ENCODE measurements around the gene WDR72. TPM values are rescaled to one million over a fixed set of nuclear protein-coding genes. Genes with fewer than 3 reads are reported as not detected.
"Not testable (repeated sequence)": the region's sequence is repeated elsewhere in the genome, so short reads cannot be mapped to it uniquely, and the experiment has no call there.

The WDR72 gene
- total RNA-seq, 1 donor from 2014 or later = not detected

DNA sequence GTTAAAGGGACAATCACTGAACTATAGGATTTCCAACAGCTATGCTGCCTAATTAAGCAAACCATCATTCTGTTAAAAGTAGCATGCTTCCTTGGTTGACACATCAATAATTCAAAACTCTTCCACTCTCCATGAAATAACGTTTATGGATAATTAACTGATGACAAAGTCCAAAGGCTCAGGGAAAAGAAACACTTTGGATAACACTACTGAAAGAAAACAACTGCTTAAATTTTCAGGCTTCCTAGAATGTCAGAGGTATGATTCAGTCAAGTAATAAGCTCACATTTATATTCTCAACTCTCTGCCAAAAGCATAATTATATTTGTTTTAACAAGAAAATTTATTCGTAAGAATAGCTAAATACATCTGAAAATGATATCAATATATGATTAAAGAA is 49.6 kb downstream of the WDR72 start:
- no peak for DNase-seq (ENCODE audit: low read depth, low spot score)

DNA sequence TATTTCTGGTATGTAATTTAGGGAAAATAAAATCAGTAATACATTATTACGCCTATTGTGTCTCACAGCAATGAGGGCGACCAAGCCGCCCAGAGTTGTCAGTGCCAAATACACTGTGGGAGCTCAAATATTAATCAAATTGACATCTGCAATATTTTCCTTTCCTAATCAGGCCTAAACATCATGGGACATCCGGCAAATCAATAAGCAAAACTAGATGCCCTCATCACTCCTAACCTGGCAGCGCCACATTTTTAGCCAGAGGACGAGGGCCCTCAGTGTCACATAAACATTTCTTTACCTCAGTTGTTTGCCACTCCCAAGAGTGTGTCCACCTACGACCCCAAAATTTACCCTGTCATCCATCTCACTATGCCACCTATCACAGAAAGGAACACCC is 64.1 kb downstream of the WDR72 start:
- no peak for DNase-seq (ENCODE audit: low read depth, low spot score)

DNA sequence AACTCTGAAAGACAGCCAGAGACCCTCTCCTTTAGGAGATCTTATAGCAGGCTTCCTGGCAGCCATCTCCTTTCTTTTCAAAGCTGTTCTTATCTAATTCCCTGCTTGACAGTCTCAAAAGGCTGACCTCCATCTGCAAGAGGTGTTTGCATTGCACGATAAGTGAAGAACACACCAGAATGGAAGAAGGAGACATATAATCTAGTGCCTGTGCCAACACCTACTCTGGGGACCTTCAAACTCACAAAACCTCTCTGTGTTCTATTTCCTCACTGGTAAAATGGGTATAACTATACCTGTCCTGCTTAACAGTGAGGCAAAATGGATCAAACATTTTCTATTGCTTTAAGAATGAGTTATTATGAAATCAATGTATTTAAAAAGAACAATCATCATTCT is 65.0 kb downstream of the WDR72 start:
- DNase-seq (ENCODE audit: low read depth, low spot score) = no peak

DNA sequence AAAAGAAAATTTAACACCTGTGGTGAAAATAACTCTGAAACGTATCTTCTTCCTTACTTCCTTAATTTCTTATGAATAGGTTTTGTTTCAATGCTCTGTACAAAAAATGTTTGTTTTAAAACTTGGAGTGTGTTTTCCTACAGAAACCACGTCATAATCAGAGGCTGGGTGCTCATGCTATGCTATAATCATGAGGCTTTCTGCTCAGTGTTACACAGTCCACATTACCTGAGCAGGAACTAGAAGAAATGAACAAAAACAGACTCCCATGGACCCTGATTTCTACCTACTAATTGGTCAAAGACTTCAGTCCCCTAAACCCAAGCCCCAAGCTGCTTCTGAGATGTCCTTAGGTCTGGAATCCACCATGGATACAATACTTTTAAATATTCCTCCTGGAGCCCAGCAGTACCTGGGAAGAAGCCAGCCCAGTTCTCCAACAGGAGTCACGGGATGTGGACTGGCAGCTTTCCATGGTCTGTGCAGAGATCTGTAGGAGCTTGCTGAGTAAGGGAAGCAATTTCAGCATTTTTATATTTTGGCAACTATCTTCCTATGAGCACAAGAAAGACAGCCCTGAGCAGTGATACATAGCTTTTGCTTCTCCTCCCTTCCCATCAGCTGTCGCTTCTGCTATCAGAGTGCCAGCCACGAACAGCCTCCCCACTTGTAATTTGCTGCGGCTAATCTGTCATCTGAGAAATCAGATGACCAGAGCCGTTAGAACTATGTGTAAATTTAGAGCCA is 65.6 kb downstream of the WDR72 start:
- DNase-seq (ENCODE audit: low read depth, low spot score) = no peak

DNA sequence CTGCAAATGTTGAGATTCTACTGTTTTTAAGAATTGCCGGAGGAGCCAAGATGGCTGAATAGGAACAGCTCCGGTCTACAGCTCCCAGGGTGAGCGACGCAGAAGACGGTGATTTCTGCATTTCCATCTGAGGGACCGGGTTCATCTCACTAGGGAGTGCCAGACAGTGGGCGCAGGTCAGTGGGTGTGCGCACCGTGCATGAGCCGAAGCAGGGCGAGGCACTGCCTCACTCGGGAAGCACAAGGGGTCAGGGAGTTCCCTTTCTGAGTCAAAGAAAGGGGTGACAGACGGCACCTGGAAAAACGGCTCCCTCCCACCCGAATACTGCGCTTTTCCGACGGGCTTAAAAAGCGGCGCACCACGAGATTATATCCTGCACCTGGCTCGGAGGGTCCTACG is 75.3 kb downstream of the WDR72 start:
- not testable (repeated sequence) for DNase-seq (ENCODE audit: low read depth, low spot score)

DNA sequence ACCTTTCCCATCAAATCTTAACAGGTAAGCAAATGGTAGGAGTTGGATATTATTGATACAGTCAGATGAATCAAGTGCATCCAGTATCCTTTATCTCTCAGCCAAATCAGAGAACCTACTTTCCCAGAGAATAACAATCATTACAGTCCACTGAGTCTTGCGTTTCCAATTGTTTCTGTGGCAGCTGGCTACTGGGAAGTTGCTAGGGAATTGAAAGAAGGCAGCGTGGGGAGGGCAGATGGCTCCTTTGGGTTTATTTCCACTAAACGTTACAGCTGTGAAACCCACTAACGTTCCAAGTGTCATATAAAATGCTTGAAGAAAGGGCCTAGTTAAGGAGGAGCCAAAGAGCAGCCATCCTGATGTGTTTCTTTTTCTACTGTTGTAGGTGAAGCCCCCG is 78.4 kb downstream of the WDR72 start:
- DNase-seq (ENCODE audit: low read depth, low spot score) = no peak

DNA sequence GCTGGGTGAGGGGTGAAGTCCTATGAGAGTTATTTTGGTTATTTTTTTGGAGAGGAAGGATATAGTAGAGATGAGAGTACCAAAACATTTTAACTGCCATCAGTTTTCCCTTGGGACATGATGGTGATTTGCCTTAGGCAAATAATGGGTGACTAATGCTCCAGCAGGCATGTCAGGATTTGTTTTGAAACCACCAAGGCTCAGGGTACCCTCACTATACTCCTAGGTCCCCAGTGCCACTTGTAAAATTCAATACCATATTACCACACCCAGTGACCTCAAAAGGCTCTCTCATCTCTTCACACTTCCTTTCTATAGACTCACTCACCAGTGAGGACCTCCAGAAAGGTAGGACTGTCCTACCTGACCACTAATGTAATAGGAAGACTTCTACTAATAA is 83.6 kb downstream of the WDR72 start:
- no peak for DNase-seq (ENCODE audit: low read depth, low spot score)

DNA sequence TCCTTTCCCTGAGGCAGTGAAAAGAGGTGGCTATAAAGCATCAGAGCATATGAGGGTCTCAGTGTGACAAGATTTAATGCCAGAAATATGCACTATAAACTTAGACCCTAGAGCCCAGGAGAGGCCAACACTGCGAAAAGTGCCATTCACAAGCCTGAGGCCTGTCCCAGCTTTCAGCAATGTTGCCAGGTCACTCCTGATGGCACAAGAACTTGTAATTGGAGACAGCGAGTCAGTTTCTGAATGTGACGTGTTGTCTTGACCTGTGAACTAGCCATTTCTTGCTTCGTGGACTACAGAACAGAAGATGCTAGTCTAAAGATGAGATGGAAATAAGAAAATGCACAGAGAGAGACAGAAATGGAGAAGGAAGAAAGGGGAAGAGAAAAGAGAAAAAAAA is 87.9 kb downstream of the WDR72 start:
- DNase-seq (ENCODE audit: low read depth, low spot score) = no peak

DNA sequence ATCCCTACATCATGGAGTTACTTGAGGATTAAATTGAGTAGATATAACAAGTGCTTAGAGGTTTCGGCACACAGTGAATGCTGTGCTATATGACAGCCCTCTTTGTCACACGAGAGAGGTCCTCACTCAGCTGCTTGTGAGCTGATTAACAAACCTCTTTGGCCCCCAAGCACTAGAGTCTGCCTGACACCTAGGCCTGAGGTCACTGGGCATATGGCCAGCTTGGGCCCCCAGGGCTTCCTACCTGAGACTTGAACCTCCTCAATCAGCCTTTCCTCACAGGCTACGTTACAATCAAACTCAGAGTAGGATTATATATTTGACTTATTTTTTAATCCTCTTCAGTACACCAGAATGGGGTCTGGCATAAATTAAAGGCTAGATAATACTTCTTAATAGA is 88.8 kb downstream of the WDR72 start:
- DNase-seq (ENCODE audit: low read depth, low spot score) = no peak

DNA sequence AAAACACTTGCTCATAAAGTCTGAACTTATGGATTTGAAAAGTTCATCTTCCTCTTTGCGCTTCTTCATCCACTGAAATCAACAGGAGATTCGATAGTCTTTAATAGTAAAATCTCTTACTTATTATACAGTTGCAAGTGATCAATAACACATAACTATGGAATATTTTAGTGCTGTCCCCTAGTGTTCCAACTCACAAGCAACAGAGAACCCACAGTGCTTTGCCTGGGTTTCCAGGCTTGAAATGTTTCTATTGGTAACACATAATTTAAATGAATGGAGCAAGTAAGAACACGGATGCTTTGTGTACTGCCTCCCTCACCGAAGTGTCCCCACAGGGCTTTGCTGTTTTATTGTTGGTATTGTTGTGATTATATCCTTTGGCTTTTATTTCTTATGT is 93.5 kb downstream of the WDR72 start:
- DNase-seq (ENCODE audit: low read depth, low spot score) = no peak

DNA sequence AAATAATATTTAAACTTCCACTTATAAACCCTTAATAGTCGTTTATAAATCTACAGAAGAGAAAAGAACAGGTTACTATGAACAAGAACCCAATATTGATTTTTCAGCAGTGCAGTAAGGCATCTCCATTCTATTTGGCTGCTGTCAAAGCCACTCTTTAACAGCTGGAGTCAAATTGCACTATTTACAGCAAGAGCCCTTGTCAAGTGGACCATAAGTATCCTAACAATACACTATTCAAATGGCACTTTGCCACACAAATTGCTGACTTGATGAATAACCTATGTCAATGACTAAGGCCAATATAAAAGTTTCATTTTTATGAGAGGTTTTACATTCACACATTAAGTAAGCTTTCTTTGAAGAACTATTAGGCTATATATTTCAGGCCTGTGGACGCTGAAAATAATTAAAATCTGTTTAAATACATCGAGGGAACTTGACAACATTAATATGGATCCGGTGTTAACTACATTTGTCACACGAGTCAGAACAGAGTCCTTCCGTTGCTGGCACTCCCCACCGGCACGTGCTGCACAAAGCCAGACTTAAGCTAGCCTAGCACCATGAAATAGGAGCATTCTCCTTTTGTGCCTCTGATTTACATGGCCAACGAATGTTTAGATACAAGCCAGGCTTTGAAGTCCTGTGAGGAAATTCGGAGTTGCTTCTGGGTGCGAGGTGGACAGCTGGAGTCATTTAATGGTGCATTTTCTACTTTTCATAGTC is 100.5 kb downstream of the WDR72 start:
- no peak for DNase-seq (ENCODE audit: low read depth, low spot score)

DNA sequence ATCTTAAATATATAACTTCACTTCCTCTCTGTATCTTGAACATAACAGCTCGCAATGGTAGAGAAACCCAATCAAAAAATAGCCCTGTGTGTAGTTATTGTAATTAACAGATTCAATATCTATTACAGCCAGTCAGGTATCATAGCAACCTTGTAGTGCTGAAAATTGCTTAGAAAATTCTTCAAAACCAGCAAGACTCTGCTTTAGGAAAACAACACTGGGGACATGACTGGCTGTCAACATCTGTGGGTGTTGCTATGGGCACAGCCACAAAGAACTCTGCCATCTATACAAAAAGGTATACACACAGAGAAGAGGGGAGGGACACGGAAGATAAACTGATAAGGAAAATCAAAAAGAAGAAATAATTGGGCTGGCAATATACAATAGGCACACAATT is 101.2 kb downstream of the WDR72 start:
- no peak for DNase-seq (ENCODE audit: low read depth, low spot score)

DNA sequence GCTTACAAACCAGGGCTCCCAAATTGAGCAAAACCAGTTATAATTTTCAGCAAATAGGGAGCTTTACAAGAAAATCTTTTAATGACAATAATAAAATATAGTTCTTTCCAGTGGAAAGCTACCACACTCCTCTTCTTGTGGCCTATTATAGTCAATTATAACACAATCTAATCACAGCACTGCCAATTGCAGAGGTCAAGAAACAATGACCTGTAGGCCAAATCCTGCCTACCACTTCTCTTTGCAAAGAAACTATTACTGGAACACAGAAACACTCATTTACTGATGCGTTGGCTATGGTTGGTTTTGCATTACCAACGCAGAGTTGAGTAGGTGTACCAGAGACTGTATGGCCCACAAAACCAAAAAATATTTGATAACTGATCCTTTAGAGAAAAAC is 110.5 kb downstream of the WDR72 start:
- no peak for DNase-seq (ENCODE audit: low read depth, low spot score)

DNA sequence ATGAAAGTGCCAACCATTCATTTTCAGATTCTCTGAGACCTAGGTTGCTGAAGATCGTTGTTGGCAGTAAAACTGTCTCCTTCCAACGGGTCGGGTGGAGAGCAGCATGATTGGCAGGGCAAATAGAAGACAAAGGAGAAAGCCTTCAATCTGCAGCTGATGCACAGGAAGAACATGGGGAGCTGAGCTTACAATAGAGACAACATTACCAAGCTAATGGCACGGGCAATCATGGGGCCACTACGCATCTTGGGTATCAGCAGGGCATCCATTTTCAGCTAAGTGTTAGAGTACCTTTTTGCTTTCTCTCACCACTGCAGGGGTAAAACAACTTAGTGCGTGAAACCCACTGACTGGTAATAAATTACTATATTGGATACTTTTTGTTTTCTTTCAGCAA is 114.8 kb downstream of the WDR72 start:
- DNase-seq (ENCODE audit: low read depth, low spot score) = no peak

DNA sequence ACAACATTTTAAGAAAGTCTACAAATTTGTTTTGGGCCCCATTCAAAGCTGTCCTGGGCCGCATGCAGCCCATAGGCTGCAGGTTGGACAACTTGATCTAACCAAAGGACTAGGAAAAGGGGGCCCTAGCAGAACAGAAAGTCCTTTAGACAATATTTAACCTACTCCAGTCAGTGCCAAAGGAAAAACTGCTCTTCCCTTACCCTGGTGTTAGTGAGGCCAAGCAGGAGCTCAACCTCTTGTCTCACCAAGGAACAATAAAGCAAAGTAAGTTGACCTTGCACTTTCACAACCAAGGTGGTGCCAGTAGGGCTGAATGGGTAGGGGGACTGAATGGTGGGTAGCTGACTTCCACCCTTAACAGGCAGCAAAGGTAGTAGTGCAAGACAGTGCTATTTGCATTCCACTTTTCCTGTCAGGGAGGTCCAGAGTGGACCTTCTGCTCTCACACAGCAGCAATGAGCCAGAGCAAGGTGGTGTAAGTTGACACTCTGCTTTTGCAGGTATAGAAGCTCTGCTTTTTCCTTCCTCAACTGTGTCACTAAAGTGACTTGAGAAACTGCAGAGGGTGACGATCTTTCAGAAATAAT is 124.9 kb downstream of the WDR72 start:
- DNase-seq (ENCODE audit: low read depth, low spot score) = no peak

DNA sequence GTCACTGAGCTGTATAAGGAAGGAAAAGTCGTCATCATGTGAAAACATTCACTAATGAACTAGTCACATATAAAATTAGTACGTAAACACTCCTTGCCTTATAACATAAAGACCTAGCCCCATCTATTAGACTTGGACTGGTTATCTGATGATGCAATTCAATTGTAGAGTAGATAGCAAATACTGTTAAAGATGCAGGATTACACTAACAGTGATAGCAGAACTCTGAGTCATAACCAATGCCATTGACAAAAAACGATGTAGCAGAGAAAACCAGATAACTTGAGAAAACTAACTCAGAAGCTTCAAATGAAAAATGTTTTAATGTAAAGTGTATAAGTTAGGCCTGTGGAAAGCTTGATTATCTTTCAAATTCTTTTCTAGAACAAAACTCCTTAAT is 132.2 kb downstream of the WDR72 start:
- DNase-seq (ENCODE audit: low read depth, low spot score) = no peak

DNA sequence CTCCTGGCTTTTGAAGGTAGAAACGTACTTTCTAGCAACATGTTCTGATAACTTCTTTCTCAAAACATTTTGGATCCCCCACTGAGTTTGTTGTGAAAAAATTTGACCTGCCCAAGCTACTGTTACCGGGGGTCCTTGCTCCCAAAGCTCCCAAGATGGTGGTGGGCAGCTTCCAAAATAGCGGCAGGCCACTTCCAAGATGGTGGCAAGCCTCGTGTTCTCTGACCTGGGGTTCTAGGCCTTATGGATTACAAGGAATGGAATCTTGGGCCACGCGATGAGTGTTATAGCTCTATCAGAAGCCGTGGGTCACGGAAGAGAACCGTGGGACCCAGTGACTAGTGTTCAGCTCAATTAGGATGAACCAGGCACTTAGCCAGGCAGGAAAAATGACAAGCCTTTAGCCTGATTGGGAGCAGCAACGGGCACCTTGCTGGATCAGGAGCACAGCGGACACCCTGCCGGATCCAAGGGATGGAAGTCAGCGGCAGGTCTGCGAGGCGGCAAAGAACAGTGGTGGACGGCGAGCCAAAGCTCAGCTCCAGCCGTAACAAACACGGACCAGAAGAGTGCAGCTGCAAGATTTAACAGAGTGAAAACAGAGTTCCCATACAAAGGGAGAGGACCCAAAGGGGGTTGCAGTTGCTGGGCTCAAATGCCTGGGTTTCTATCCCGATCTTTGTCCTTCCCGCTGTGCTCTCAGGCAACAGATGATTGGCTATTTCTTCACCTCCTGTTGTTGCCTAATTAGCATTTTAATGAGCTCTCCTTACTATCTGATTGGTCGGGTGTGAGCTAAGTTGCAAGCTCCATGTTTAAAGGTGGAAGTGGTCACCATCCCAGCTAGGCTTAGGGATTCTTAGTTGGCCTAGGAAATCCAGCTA is 133.3 kb downstream of the WDR72 start:
- no peak for DNase-seq (ENCODE audit: low read depth, low spot score)

DNA sequence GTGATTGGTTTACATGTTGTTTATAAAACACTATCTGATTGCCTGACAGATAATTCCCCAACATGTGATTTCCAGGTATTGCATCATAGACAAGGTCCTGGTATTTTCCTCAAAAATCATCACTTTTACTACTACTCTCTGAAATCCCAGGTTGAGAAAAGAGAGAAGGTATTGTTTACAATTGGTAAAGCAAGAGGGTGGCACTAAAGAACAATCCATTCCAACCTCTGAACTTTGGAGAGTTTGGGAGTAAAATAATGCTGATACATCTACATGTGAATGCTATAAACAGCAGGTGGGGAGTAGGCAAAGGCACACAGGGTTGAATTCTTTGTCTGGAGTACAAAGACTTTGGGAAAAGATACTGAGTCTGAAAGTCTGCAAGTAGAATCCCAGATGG is 134.2 kb downstream of the WDR72 start:
- DNase-seq (ENCODE audit: low read depth, low spot score) = no peak

DNA sequence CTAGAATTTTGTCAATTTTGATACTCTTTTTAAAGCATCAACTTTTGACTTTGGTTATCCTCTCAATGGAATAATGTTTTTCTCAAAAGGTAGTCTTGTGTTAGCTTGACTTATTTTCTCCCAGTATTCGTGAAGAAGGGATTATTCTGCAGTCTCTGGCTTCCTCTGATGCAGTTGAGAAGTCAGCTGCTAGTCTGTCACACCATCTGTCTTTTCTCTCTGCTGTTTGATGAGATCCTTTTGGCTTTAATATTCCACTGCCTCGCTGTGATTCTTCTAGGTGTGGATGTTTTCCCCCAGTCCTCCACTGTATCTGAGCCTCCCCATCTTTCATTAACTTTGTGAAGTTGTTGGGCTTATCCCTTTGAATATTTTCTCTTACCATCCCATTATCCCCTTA is 141.0 kb downstream of the WDR72 start:
- no peak for DNase-seq (ENCODE audit: low read depth, low spot score)

DNA sequence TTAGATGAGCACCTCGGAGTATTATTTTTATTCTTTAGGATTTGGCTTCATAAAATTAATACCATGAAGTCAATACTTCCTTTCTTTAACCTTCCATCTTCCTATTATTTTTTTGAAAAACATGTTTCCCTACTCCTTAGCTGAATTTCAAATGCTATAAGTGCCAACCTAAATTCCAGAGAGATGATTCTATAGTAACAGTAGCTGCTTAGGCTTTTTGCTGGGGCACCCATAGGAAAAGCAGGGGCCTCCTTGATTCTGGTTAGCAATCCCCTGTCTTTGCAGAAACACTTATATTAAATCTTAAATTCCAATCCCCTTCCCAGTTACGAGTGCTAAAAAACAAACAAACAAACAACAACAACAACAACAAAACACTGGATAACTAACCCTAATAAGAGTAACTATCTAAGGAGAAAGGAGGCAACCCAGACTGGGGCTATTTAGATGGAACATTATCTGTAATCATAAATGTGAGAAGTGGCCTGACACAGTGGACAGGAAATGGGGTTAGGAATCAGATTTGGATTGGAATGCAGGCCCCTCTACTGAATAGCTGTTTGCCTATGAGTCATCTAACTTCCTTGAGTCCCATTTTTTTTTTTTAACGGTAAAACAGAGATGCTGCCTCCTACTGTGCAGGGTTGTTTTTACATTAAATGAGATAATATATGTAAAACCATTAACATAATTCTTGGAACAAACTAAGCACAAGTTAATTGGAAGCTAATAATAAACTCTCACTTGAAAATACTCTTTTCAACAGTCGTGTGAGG is 148.1 kb downstream of the WDR72 start:
- DNase-seq (ENCODE audit: low read depth, low spot score) = peak; percentile 67

DNA sequence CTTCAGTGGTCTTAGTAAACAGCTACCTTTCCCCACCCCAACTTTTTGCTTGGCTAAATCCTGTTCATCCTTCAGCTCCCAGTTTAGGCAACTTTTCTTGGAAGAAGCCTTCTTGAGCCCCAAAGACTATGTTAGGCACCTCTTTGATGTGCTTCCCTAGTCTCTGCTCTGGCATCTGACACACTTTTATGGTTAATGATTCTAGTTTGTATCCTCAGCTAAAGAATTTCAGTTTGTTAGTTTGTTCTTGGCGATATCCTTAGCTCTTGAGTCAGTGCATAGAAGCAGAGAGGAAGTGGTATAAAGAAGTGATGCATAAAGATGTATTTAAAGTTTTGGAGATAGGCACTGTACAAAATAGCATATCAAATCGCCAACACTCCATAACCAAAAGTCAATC is 168.4 kb downstream of the WDR72 start:
- DNase-seq (ENCODE audit: low read depth, low spot score) = no peak

Data from pulmonary artery endothelial cell (primary cell).